Stomach (tissue), 9 donors: ENCODE measurements around the gene ATP5F1E. TPM values are rescaled to one million over a fixed set of nuclear protein-coding genes. Genes with fewer than 3 reads are reported as not detected.
A peak's percentile ranks its signal among the peaks of the same experiment; 100 is the strongest.
"Not testable (repeated sequence)": the region's sequence is repeated elsewhere in the genome, so short reads cannot be mapped to it uniquely, and the experiment has no call there.

Experiments
- DNase-seq, 2 donors: peaks; one replicate each; pipeline versions ENCODE4 v3.0.0 to v3.0.0-alpha.2; 2013 to 2019
- H3K27ac ChIP-seq, 5 donors: fragments of 200-600 bp in 4 of 5; sonication (generic) in 4 of 5; one replicate each; pipeline ENCODE4 v1.5.1; 2013 to 2019; ENCODE audit warnings: mild to moderate bottlenecking in 1 of 5, moderate library complexity in 1 of 5
- H3K27me3 ChIP-seq, 3 donors: fragments of 200-600 bp; sonication (generic); one replicate each; pipeline ENCODE4 v1.5.1; 2017 to 2019; ENCODE audit warnings: mixed run types in 1 of 3
- H3K36me3 ChIP-seq, 4 donors: fragments of 200-600 bp; sonication (generic); 1 replicate in 3 of 4; 2 replicates in 1 of 4; pipeline ENCODE4 v1.5.1; 2016 to 2019
- H3K4me1 ChIP-seq, 4 donors: fragments of 200-600 bp; sonication (generic); one replicate each; pipeline ENCODE4 v1.5.1; 2016 to 2019
- H3K4me3 ChIP-seq, 4 donors: fragments of 200-600 bp; sonication (generic) in 3 of 4; one replicate each; pipeline ENCODE4 v1.5.1; 2016 to 2019; ENCODE audit warnings: mild to moderate bottlenecking in 1 of 4
- H3K9me3 ChIP-seq, 4 donors: fragments of 200-600 bp; sonication (generic); one replicate each; pipeline ENCODE4 v1.5.1; 2016 to 2019
- CTCF ChIP-seq, 7 experiments: fragments of 450-650 bp in 4 of 7; fragments of 200-600 bp in 3 of 7; sonication (generic) in 3 of 7; IDR thresholded peaks; one replicate each; pipeline ENCODE4 v1.5.1; 2016 to 2019; ENCODE audit warnings: antibody characterized with exemption in 7 of 7, control low read depth in 2 of 7, mild to moderate bottlenecking in 1 of 7
- EP300 ChIP-seq: sonication (generic); formaldehyde crosslinking; IDR thresholded peaks from one replicate; pipeline ENCODE4 v1.6.1; 2017; ENCODE audit warnings: antibody characterized with exemption
- POLR2A ChIP-seq, 4 donors: fragments of 450-650 bp; IDR thresholded peaks; one replicate each; pipeline ENCODE4 v1.6.1; 2016; ENCODE audit warnings: antibody characterized with exemption in 4 of 4, control low read depth in 2 of 4, mild to moderate bottlenecking in 1 of 4, moderate library complexity in 1 of 4
- POLR2AphosphoS5 ChIP-seq, 3 donors: sonication (generic); formaldehyde crosslinking; IDR thresholded peaks; one replicate each; pipeline ENCODE4 v1.6.1; 2016; ENCODE audit warnings: antibody characterized with exemption in 3 of 3
- WGBS, 5 donors: extraction: QIAGEN DNeasy Blood & Tissue Kit in 3 of 5; methylation state at CpG; one replicate each; pipeline versions ENCODE4 v1.1.5 to v1.1.7; 2013 to 2018; 5-methylcytosine and 5-hydroxymethylcytosine counted together
- intact Hi-C: fragments of 100-400 bp; cut with DNase I; formaldehyde crosslinking; loops from one replicate; pipeline ENCODE4 v1.15.1; 2023; ENCODE audit warnings: low total_unique reads
- polyA plus RNA-seq, 3 donors: library from polyadenylated mRNA; stranded (reverse); fragments of 200-250 nt; gene quantifications; one replicate each; pipeline ENCODE4 v1.2.3, GENCODE V29; 2013
- total RNA-seq, 5 donors: library from RNA; depleted of rRNA; stranded (reverse); fragments of >200 nt; gene quantifications; one replicate each; pipeline versions ENCODE4 v1.1.0 to v1.2.3, GENCODE V29; 2014 to 2016
- donor health status: healthy with polysubstance abuse.
- donor health status: Bipolar disorder and iron deficiency.
- donor health status: healthy.

The ATP5F1E gene
- total and polyA plus RNA-seq, 8 donors, result 20.4 to 101 (median 43.9) TPM

GRCh38 chr20:59013959-59014608 is 18.1 kb downstream of the ATP5F1E start:
- Histone ChIP-seq H3K4me1 (peaks cover 0 to 26% (median 18%) of the 10 kb centered on the region in 4 donors), H3K9me3 (no peaks in the 10 kb centered on the region), H3K27ac (no peak overlapping the region), H3K4me3 (no peak overlapping the region), H3K27me3 (no peaks in the 10 kb centered on the region), H3K36me3 (no peaks in the 10 kb centered on the region)
- no peak for DNase-seq
- 70 to 72% (median 70%) methylated on average over 13 of the region's 13 CpGs for WGBS, 5 donors
- no peak for TF ChIP-seq POLR2AphosphoS5 (IDR thresholded peaks at IDR 0.05)
- no peak for TF ChIP-seq CTCF (IDR thresholded peaks at IDR 0.05)
- no peak for TF ChIP-seq POLR2A (IDR thresholded peaks at IDR 0.05)
- no peak for TF ChIP-seq EP300
- intact Hi-C loops, result no loop called here

DNA sequence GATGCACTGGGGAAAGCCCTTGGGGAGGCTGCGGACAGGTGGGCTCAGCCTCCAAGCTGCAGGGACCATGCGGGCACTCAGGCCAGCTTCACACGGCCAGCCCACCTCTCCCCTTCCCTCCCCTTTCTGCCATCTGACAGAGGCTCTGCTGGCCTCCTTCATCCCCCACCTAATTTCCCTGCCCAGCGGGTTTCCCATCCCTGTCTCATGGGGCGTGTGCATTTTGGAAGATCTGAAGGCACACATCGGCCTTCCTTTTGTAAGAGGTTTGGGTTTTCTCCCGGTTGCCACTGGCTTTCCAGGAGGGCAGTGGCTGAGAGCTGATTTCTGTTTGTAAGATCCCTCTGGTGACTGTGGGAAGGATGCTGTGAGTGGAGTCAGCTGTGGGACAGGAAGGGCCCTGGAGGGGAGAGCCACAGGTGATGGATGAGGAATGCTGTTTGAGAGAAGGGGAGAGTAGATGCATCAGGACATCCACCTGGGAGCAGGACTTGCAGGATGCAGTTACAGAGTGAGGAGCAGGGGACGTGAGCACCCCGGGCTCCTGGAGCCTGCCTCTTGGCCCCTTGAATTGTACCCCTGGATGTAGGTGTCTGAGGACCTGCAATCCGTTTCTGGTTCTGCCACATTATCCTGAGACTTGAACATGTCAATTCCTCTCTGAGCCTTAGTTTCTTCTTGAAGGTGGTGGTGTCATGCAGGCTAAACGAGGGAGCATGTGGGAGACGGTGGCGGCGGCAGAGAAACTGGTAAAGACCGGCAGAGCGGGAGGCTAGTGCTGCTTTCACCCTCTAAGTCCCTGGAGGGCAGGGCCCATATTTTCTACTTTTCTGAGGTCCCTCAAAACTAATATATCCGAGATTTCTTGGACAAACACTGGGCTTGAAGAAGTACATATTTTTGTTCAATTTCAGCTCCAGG is 18.8 kb downstream of the ATP5F1E start:
- Histone ChIP-seq H3K27ac (no peak overlapping the region), H3K4me1 (peaks cover 0 to 28% (median 19%) of the 10 kb centered on the region in 4 donors), H3K27me3 (no peaks in the 10 kb centered on the region), H3K36me3 (no peaks in the 10 kb centered on the region), H3K9me3 (no peaks in the 10 kb centered on the region), H3K4me3 (no peak overlapping the region)
- 83 to 91% (median 88%) methylated on average over 17 of the region's 17 CpGs for WGBS, 5 donors
- TF ChIP-seq CTCF (IDR thresholded peaks at IDR 0.05), result no peak
- no peak for TF ChIP-seq EP300
- TF ChIP-seq POLR2A (IDR thresholded peaks at IDR 0.05), result no peak
- TF ChIP-seq POLR2AphosphoS5 (IDR thresholded peaks at IDR 0.05), result no peak
- peak in 1 of 2 donors; percentile 11 for DNase-seq
- intact Hi-C loops, result no loop called here

DNA sequence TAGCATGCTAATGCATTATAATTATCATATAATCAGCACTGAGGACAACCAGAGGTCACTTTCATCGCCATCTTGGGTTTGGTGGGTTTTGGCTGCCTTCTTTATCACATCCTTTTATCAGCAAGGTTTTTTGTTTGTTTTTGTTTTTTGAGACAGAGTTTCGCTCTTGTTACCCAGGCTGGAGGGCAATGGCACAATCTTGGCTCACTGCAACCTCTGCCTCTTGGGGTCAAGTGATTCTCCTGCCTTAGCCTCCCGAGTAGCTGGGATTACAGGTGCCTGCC is 20.3 kb downstream of the ATP5F1E start:
- intact Hi-C loops, H3K36me3 ChIP-seq, DNase-seq, H3K9me3 ChIP-seq, H3K4me3 ChIP-seq, H3K27me3 ChIP-seq, H3K27ac ChIP-seq: not testable (repeated sequence)
- 86 to 92% (median 90%) methylated on average over 3 of the region's 3 CpGs for WGBS, 5 donors
- peaks cover 8 to 38% (median 27%) of the 10 kb centered on the region in 4 donors for H3K4me1 ChIP-seq

- Histone ChIP-seq H3K4me3 (no peak overlapping the region), H3K27me3 (no peaks in the 10 kb centered on the region), H3K4me1 (peaks cover 10 to 38% (median 27%) of the 10 kb centered on the region in 4 donors), H3K36me3 (no peaks in the 10 kb centered on the region), H3K9me3 (no peaks in the 10 kb centered on the region), H3K27ac (peak overlapping the region in 2 of 5 donors; percentile 31 to 34)
- 58 to 70% (median 60%) methylated on average over 17 of the region's 17 CpGs for WGBS, 5 donors
- TF ChIP-seq EP300, result no peak
- no peak for TF ChIP-seq POLR2A (IDR thresholded peaks at IDR 0.05)
- TF ChIP-seq POLR2AphosphoS5 (IDR thresholded peaks at IDR 0.05), result no peak
- no peak for TF ChIP-seq CTCF (IDR thresholded peaks at IDR 0.05)
- intact Hi-C loops, result no loop called here
- DNase-seq, result peak; percentile 25 to 66
Observed at GRCh38 chr20:59010995-59011873, 20.9 kb downstream of the ATP5F1E start.
